Neural cell (in vitro differentiated cells): ENCODE measurements around the gene ATP11A. TPM values are rescaled to one million over a fixed set of nuclear protein-coding genes. Genes with fewer than 3 reads are reported as not detected.

Experiments used
- H2AFZ ChIP-seq: fragments of 200-600, 300-800 bp; sonication (generic), shearing (Covaris generic); 2 replicates; pipeline ENCODE4 v1.6.0; 2014; ENCODE audit warnings: low read depth, mild to moderate bottlenecking, antibody characterized with exemption, low read length, moderate library complexity
- H3F3A ChIP-seq: fragments of 200-600 bp; shearing (Covaris generic); 2 replicates; pipeline ENCODE4 v1.6.1; 2016; ENCODE audit warnings: mild to moderate bottlenecking, moderate library complexity, mixed read lengths, antibody characterized with exemption, low read length; ENCODE audit not compliant: insufficient read depth, poor library complexity, severe bottlenecking
- H3K27ac ChIP-seq: fragments of 200-600, 300-800 bp; sonication (generic), shearing (Covaris generic); 2 replicates; pipeline ENCODE4 v1.5.1; 2014; ENCODE audit warnings: mild to moderate bottlenecking, low read length, moderate library complexity
- H3K27me3 ChIP-seq: fragments of 300-800, 200-600 bp; sonication (generic), shearing (Covaris generic); 2 replicates; pipeline ENCODE4 v1.6.0; 2014; ENCODE audit warnings: mild to moderate bottlenecking, low read depth, low read length, moderate library complexity; ENCODE audit not compliant: insufficient read depth
- H3K36me3 ChIP-seq: fragments of 300-800, 200-600 bp; sonication (generic), shearing (Covaris generic); 2 replicates; pipeline ENCODE4 v1.5.1; 2014; ENCODE audit warnings: mild to moderate bottlenecking, antibody characterized with exemption, low read length, moderate library complexity; ENCODE audit not compliant: insufficient read depth
- H3K4me2 ChIP-seq: fragments of 300-800, 200-600 bp; sonication (generic), shearing (Covaris generic); 2 replicates; pipeline ENCODE4 v1.6.0; 2014; ENCODE audit warnings: mild to moderate bottlenecking, low read length
- H3K4me3 ChIP-seq: fragments of 300-800, 200-600 bp; sonication (generic), shearing (Covaris generic); 2 replicates; pipeline ENCODE4 v1.5.1; 2014; ENCODE audit warnings: mild to moderate bottlenecking, low read length, moderate library complexity
- H3K79me2 ChIP-seq: fragments of 200-600 bp; shearing (Covaris generic); replicated peaks from 2 replicates; pipeline ENCODE4 v1.6.0; 2014; ENCODE audit warnings: mild to moderate bottlenecking, low read length, moderate library complexity; ENCODE audit not compliant: insufficient read depth
- H3K9ac ChIP-seq: fragments of 300-800, 200-600 bp; sonication (generic), shearing (Covaris generic); 2 replicates; pipeline ENCODE4 v1.6.1; 2016; ENCODE audit warnings: mild to moderate bottlenecking, low read length, mixed read lengths
- H3K9me2 ChIP-seq: fragments of 200-600 bp; shearing (Covaris generic); 2 replicates; pipeline ENCODE4 v1.6.1; 2016; ENCODE audit warnings: mild to moderate bottlenecking, low read length, mixed read lengths; ENCODE audit not compliant: insufficient read depth
- H3K9me3 ChIP-seq: fragments of 200-600, 300-800 bp; sonication (generic), shearing (Covaris generic); 2 replicates; pipeline ENCODE4 v1.6.1; 2016; ENCODE audit warnings: mild to moderate bottlenecking, mixed run types, low read length, moderate library complexity, mixed read lengths
- H4K20me1 ChIP-seq: fragments of 200-600 bp; shearing (Covaris generic); 2 replicates; pipeline ENCODE4 v1.6.1; 2016; ENCODE audit warnings: mild to moderate bottlenecking, mixed run types; ENCODE audit not compliant: insufficient read depth
- EP300 ChIP-seq: fragments of 450-650 bp; conservative IDR thresholded peaks from 2 replicates; pipeline ENCODE4 v1.6.1; 2014; ENCODE audit warnings: antibody characterized with exemption, mild to moderate bottlenecking, moderate library complexity; ENCODE audit not compliant: poor library complexity, severe bottlenecking
- MXI1 ChIP-seq: fragments of 450-650 bp; conservative IDR thresholded peaks from 2 replicates; pipeline ENCODE4 v1.6.1; 2014; ENCODE audit warnings: antibody characterized with exemption, mild to moderate bottlenecking; ENCODE audit not compliant: poor library complexity, severe bottlenecking
- POLR2AphosphoS5 ChIP-seq: IDR thresholded peaks from 2 replicates; pipeline ENCODE4 v1.6.1; 2012
- RAD21 ChIP-seq: fragments of 450-650 bp; conservative IDR thresholded peaks from 2 replicates; pipeline ENCODE4 v1.6.1; 2014; ENCODE audit warnings: antibody characterized with exemption, mild to moderate bottlenecking, moderate library complexity
- SMC3 ChIP-seq: fragments of 450-650 bp; conservative IDR thresholded peaks from 2 replicates; pipeline ENCODE4 v1.6.1; 2014; ENCODE audit warnings: antibody characterized with exemption, mild to moderate bottlenecking, moderate library complexity; ENCODE audit not compliant: poor library complexity
- TAF1 ChIP-seq: IDR thresholded peaks from 2 replicates; pipeline ENCODE4 v1.6.1; 2012; ENCODE audit warnings: low read depth
- polyA plus RNA-seq: library from polyadenylated mRNA; depleted of rRNA; stranded (reverse); fragments of >200 nt; gene quantifications from 2 replicates; pipeline ENCODE4 v1.2.3, GENCODE V29; 2014
- TF ChIP-seq, protein P1 (sequence below): IDR thresholded peaks from 2 replicates; pipeline ENCODE4 v1.6.1; 2012; ENCODE audit warnings: borderline replicate concordance
- TF ChIP-seq, protein P2 (sequence below): fragments of 450-650 bp; IDR thresholded peaks from 2 replicates; pipeline ENCODE4 v1.5.1; 2014; ENCODE audit warnings: antibody characterized with exemption, mild to moderate bottlenecking, moderate library complexity; ENCODE audit not compliant: poor library complexity, severe bottlenecking

The ATP11A gene
- polyA plus RNA-seq, 1 donor from 2014 or later: 3.0 TPM

DNA sequence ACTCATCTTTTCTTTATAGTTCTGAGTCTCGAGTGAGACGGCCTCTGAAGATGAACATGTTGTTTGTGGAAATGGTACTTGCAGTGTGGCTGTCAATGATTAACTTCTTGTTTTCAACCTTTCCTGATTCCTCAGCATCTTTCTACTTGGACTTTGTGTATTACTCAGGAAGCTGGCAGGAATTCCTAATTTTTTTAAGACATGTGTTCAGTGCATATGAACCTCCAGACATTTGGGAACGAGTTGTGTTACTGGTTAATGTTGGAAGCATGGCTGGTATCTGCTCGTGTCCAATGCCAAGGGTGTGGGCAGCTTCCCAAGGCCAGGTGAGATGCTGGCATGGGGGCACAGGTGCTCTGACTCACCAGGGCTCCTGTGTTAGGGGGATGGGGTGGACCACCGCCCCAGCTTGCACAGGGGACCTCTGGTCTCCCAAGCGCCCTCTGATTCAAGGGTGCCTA, 218.1 kb downstream of the ATP11A start:
- H3K9me3 ChIP-seq: no peaks in the 10 kb centered on the region
- no peaks in the 10 kb centered on the region for H3K36me3 ChIP-seq
- no peak overlapping the region for H2AFZ ChIP-seq
- no peaks in the 10 kb centered on the region for H3K27me3 ChIP-seq
- no peak overlapping the region for H3K9ac ChIP-seq
- H3F3A ChIP-seq: no peaks in the 10 kb centered on the region
- no peak overlapping the region for H3K4me2 ChIP-seq
- H3K4me3 ChIP-seq: no peak overlapping the region
- H3K9me2 ChIP-seq: no peaks in the 10 kb centered on the region
- H3K79me2 ChIP-seq: no peaks in the 10 kb centered on the region
- H4K20me1 ChIP-seq: no peaks in the 10 kb centered on the region
- TF ChIP-seq, protein P1, sequence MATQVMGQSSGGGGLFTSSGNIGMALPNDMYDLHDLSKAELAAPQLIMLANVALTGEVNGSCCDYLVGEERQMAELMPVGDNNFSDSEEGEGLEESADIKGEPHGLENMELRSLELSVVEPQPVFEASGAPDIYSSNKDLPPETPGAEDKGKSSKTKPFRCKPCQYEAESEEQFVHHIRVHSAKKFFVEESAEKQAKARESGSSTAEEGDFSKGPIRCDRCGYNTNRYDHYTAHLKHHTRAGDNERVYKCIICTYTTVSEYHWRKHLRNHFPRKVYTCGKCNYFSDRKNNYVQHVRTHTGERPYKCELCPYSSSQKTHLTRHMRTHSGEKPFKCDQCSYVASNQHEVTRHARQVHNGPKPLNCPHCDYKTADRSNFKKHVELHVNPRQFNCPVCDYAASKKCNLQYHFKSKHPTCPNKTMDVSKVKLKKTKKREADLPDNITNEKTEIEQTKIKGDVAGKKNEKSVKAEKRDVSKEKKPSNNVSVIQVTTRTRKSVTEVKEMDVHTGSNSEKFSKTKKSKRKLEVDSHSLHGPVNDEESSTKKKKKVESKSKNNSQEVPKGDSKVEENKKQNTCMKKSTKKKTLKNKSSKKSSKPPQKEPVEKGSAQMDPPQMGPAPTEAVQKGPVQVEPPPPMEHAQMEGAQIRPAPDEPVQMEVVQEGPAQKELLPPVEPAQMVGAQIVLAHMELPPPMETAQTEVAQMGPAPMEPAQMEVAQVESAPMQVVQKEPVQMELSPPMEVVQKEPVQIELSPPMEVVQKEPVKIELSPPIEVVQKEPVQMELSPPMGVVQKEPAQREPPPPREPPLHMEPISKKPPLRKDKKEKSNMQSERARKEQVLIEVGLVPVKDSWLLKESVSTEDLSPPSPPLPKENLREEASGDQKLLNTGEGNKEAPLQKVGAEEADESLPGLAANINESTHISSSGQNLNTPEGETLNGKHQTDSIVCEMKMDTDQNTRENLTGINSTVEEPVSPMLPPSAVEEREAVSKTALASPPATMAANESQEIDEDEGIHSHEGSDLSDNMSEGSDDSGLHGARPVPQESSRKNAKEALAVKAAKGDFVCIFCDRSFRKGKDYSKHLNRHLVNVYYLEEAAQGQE: no peak
- no peak for TF ChIP-seq EP300
- TF ChIP-seq, protein P2, sequence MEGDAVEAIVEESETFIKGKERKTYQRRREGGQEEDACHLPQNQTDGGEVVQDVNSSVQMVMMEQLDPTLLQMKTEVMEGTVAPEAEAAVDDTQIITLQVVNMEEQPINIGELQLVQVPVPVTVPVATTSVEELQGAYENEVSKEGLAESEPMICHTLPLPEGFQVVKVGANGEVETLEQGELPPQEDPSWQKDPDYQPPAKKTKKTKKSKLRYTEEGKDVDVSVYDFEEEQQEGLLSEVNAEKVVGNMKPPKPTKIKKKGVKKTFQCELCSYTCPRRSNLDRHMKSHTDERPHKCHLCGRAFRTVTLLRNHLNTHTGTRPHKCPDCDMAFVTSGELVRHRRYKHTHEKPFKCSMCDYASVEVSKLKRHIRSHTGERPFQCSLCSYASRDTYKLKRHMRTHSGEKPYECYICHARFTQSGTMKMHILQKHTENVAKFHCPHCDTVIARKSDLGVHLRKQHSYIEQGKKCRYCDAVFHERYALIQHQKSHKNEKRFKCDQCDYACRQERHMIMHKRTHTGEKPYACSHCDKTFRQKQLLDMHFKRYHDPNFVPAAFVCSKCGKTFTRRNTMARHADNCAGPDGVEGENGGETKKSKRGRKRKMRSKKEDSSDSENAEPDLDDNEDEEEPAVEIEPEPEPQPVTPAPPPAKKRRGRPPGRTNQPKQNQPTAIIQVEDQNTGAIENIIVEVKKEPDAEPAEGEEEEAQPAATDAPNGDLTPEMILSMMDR: no peak
- no peak for TF ChIP-seq SMC3
- no peak for TF ChIP-seq POLR2AphosphoS5
- H3K27ac ChIP-seq: no peak overlapping the region

DNA sequence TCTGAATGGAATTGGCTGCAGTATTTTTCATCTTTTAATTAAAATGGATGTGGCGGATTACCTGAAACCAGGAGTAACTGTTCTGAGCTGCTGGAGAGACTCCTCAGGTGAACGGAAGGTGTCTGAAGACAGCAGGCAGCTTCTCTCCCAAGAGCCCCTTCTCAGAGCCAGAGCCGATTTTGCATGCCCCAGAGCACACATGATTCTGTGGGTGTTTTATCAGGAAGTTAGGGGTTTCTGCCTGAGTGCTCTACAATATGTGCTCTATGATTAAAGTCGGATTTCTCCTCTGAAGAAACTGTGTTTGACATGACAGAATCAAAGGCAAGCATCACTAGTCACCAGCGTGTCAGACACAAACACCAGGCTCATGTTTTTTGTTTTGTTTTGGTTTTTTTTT, 218.5 kb downstream of the ATP11A start:
- Histone ChIP-seq H3K9ac (no peak overlapping the region), H3K4me2 (no peak overlapping the region), H3F3A (no peaks in the 10 kb centered on the region), H3K27ac (no peak overlapping the region), H3K79me2 (no peaks in the 10 kb centered on the region), H3K4me3 (no peak overlapping the region), H3K9me2 (no peaks in the 10 kb centered on the region), H3K9me3 (no peaks in the 10 kb centered on the region), H4K20me1 (no peaks in the 10 kb centered on the region), H2AFZ (no peak overlapping the region), H3K27me3 (no peaks in the 10 kb centered on the region), H3K36me3 (no peaks in the 10 kb centered on the region)
- TF ChIP-seq MXI1 (no peak), TAF1 (no peak)
- TF ChIP-seq, protein P2: no peak

DNA sequence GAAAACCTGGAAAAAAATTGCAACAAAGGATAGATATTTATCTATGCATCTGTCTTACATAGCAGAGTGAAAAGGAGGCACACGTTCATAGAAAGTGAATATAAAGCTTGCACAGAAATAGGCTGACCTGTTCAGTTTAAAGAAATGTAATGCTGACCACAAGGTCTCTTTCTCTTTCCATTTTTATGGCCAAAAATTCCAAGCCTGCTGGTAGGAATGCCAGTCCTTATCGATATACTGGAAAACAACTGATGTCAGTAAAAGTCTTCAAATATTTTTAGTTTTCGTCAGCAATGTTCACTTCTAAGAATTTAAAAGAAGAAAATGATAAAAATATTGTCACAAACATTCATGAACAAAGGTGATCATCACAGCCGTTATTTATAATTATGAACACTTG, 220.2 kb downstream of the ATP11A start:
- H3K4me2 ChIP-seq: no peak overlapping the region
- TF ChIP-seq TAF1 (no peak), POLR2AphosphoS5 (no peak), RAD21 (no peak), MXI1 (no peak), EP300 (no peak)
- no peaks in the 10 kb centered on the region for H3F3A ChIP-seq
- no peaks in the 10 kb centered on the region for H3K9me2 ChIP-seq
- H3K36me3 ChIP-seq: no peaks in the 10 kb centered on the region
- no peaks in the 10 kb centered on the region for H3K79me2 ChIP-seq
- H2AFZ ChIP-seq: no peak overlapping the region
- no peaks in the 10 kb centered on the region for H4K20me1 ChIP-seq
- H3K9ac ChIP-seq: no peak overlapping the region
- no peaks in the 10 kb centered on the region for H3K27me3 ChIP-seq
- no peaks in the 10 kb centered on the region for H3K9me3 ChIP-seq
- no peak overlapping the region for H3K27ac ChIP-seq
- no peak overlapping the region for H3K4me3 ChIP-seq
